SK-N-SH (cell line): Measurements from ENCODE around the gene SLC24A4. TPM values are rescaled to one million over a fixed set of nuclear protein-coding genes. Genes with fewer than 3 reads are reported as not detected.

ENCODE experiments used
- CTCF ChIA-PET: fragments of 300-600, 350-600 bp; formaldehyde crosslinking; extraction: SDS; loops from one replicate; lab custom pipeline; 2021; lab: Yijun Ruan, JAX
- POLR2A ChIA-PET: fragments of 350-600 bp; sonication (Branson Sonifier 250); formaldehyde crosslinking; extraction: SDS; loops from one replicate; lab custom pipeline; 2020; ENCODE audit warnings: antibody characterized with exemption, inconsistent platforms; lab: Yijun Ruan, JAX
- DNase-seq: peaks from one replicate; pipeline ENCODE4 v3.0.0; 2012
- H2AFZ ChIP-seq: fragments of 200-600 bp; sonication (generic); 2 replicates; pipeline ENCODE4 v1.8.1; 2016; ENCODE audit warnings: antibody characterized with exemption, mild to moderate bottlenecking, low read depth
- H3F3A ChIP-seq: fragments of 200-600 bp; sonication (generic); replicated peaks from 2 replicates; pipeline ENCODE3; 2016; ENCODE audit warnings: antibody characterized with exemption, mild to moderate bottlenecking; ENCODE audit not compliant: insufficient read depth
- H3K27ac ChIP-seq, 2 experiments: fragments of 200-500 bp in 1 of 2; fragments of 200-600 bp in 1 of 2; sonication (Bioruptor generic) in 1 of 2; sonication (generic), shearing (Covaris generic) in 1 of 2; 2 replicates each; pipeline versions ENCODE4 v1.5.1 to v1.6.1; 2014 to 2016; ENCODE audit warnings: low read depth in 2 of 2, inconsistent platforms in 1 of 2, low read length in 1 of 2, mild to moderate bottlenecking in 1 of 2, mixed read lengths in 1 of 2
- H3K27me3 ChIP-seq: fragments of 200-600 bp; sonication (generic), shearing (Covaris generic); 2 replicates; pipeline ENCODE4 v1.6.1; 2016; ENCODE audit warnings: mixed run types; ENCODE audit not compliant: insufficient read depth
- H3K36me3 ChIP-seq, 2 experiments: fragments of 200-500 bp in 1 of 2; fragments of 200-600 bp in 1 of 2; sonication (Bioruptor generic) in 1 of 2; sonication (generic) in 1 of 2; replicated peaks in 1 of 2; 2 replicates each; pipeline versions ENCODE3 to v1.5.1; 2014 to 2016; ENCODE audit warnings: low read length in 1 of 2, mild to moderate bottlenecking in 1 of 2; ENCODE audit not compliant: insufficient read depth in 2 of 2, control insufficient read depth in 1 of 2
- H3K4me1 ChIP-seq, 2 experiments: fragments of 200-500 bp in 1 of 2; fragments of 200-600 bp in 1 of 2; sonication (Bioruptor generic) in 1 of 2; sonication (generic), shearing (Covaris generic) in 1 of 2; 2 replicates each; pipeline versions ENCODE4 v1.5.1 to v1.6.1; 2014 to 2016; ENCODE audit warnings: low read depth in 1 of 2, low read length in 1 of 2, mixed run types in 1 of 2; ENCODE audit not compliant: insufficient read depth in 2 of 2, control insufficient read depth in 1 of 2
- H3K4me2 ChIP-seq: fragments of 200-600 bp; sonication (generic), shearing (Covaris generic); 2 replicates; pipeline ENCODE4 v1.6.1; 2017; ENCODE audit warnings: mixed run types
- H3K4me3 ChIP-seq, 2 experiments: fragments of 200-500 bp in 1 of 2; fragments of 200-600 bp in 1 of 2; sonication (Bioruptor generic) in 1 of 2; sonication (generic), shearing (Covaris generic) in 1 of 2; 2 replicates each; pipeline versions ENCODE4 v1.5.1 to v1.8.1; 2014 to 2016; ENCODE audit warnings: low read depth in 2 of 2, inconsistent platforms in 1 of 2, low read length in 1 of 2, mild to moderate bottlenecking in 1 of 2, mixed read lengths in 1 of 2, moderate library complexity in 1 of 2
- H3K79me2 ChIP-seq: fragments of 200-600 bp; sonication (generic); 2 replicates; pipeline ENCODE4 v1.8.1; 2017; ENCODE audit warnings: mild to moderate bottlenecking; ENCODE audit not compliant: insufficient read depth
- H3K9ac ChIP-seq: fragments of 200-600 bp; sonication (generic); 2 replicates; pipeline ENCODE4 v1.6.1; 2017; ENCODE audit warnings: mixed run types
- H3K9me2 ChIP-seq: fragments of 200-600 bp; sonication (generic); 2 replicates; pipeline ENCODE4 v1.6.1; 2017; ENCODE audit warnings: mixed run types
- H3K9me3 ChIP-seq: fragments of 200-600 bp; sonication (generic); 2 replicates; pipeline ENCODE4 v1.6.1; 2017; ENCODE audit warnings: mixed run types, mild to moderate bottlenecking, moderate library complexity
- H4K20me1 ChIP-seq: fragments of 200-600 bp; sonication (generic); 2 replicates; pipeline ENCODE4 v1.6.1; 2017; ENCODE audit warnings: mild to moderate bottlenecking, mixed run types; ENCODE audit not compliant: insufficient read depth
- CHD2 ChIP-seq: fragments of 150-350 bp; IDR thresholded peaks from 2 replicates; pipeline ENCODE4 v1.6.1; 2018; ENCODE audit warnings: low read length; ENCODE audit not compliant: partially characterized antibody
- EP300 ChIP-seq, 2 experiments: IDR thresholded peaks; 2 replicates each; pipeline versions ENCODE4 v1.4.0 to v1.6.1; 2012; ENCODE audit warnings: borderline replicate concordance in 1 of 2, low read depth in 1 of 2, low read length in 1 of 2
- FOXM1 ChIP-seq: IDR thresholded peaks from 2 replicates; pipeline ENCODE4 v1.4.0; 2012; ENCODE audit warnings: low read depth, mild to moderate bottlenecking
- GATA2 ChIP-seq: sonication (generic); formaldehyde crosslinking; IDR thresholded peaks from 2 replicates; pipeline ENCODE4 v1.5.0; 2020; ENCODE audit warnings: mild to moderate bottlenecking, missing genetic modification reagents
- JUND ChIP-seq: IDR thresholded peaks from 2 replicates; pipeline ENCODE4 v1.4.0; 2012
- MEF2A ChIP-seq: IDR thresholded peaks from 2 replicates; pipeline ENCODE4 v1.4.0; 2012; ENCODE audit warnings: low read depth, borderline replicate concordance
- POLR2AphosphoS5 ChIP-seq: IDR thresholded peaks from 2 replicates; pipeline ENCODE4 v1.6.1; 2012; ENCODE audit warnings: low read depth, low read length
- RAD21 ChIP-seq: IDR thresholded peaks from 2 replicates; pipeline ENCODE4 v1.6.1; 2012; ENCODE audit warnings: mild to moderate bottlenecking, low read length
- RFX5 ChIP-seq: IDR thresholded peaks from 2 replicates; pipeline ENCODE4 v1.6.1; 2012; ENCODE audit warnings: mild to moderate bottlenecking, improper control_type of control experiment, low read length
- TAF1 ChIP-seq: IDR thresholded peaks from 2 replicates; pipeline ENCODE4 v1.6.1; 2012; ENCODE audit warnings: low read depth, mild to moderate bottlenecking, low read length, moderate library complexity, borderline replicate concordance
- TCF12 ChIP-seq: IDR thresholded peaks from 2 replicates; pipeline ENCODE4 v1.4.0; 2012
- YY1 ChIP-seq: IDR thresholded peaks from 2 replicates; pipeline ENCODE4 v1.4.0; 2012; ENCODE audit warnings: low read depth, mild to moderate bottlenecking
- WGBS: methylation state at CpG from one replicate; pipeline ENCODE4 v1.1.6; 2017; ENCODE audit warnings: low lambda C conversion rate; 5-methylcytosine and 5-hydroxymethylcytosine counted together
- polyA plus RNA-seq, 3 experiments: library from polyadenylated mRNA; depleted of rRNA; stranded (reverse); fragments of >200 nt; gene quantifications; 2 replicates each; pipeline ENCODE4 v1.2.3, GENCODE V29; 2012
- TF ChIP-seq, protein P1 (sequence below): fragments of 150-350 bp; IDR thresholded peaks from 2 replicates; pipeline ENCODE4 v1.6.1; 2016; ENCODE audit warnings: mild to moderate bottlenecking, low read depth, low read length

SLC24A4 gene
- polyA plus RNA-seq, 1 of the 3 experiments (the other 2 are of a cell fraction) = 0.07 TPM

DNA sequence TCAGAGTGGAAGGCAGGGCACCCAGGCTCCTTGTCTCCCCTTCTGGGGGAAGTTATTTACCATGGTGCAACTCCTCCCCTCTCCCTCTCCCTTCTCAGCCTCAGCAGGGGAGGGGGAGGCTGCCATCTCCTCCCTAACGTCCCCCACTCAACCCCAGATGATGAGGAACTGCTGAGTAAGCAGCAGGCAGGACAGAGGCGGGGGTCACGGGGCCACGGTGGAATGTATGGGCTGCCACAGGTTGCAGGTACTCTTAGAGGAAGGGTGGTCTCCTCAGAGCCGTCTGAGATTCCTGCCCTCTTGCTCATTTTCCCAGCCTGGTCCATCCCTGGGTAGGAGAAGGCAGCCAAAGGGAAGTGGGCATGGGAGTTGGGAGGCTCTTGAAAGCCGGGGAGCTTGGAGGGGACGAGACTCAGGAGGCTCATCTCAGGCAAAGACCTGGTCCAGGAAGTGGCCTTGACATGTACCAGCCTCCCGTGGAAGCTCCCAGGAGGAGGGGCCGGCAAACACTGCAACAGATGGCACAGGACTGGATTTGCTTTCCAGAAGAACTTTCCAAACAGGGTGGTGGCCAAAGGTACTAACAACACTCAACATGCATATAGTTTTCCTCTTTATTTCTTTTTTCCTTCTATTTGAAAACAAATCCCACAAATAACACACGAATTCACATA lies 209.7 kb downstream of the SLC24A4 start:
- H3K79me2 ChIP-seq = peaks cover 65% of the 10 kb centered on the region
- H3K27ac ChIP-seq = peak overlapping the region in 1 of 2 experiments; percentile 11; a peak in 1 of 4 replicates
- WGBS = 36% methylated on average over 10 of the region's 10 CpGs
- no peak for DNase-seq
- no peak overlapping the region for H3K4me3 ChIP-seq
- ChIA-PET CTCF (no interaction called here), POLR2A (no interaction called here)
- H2AFZ ChIP-seq = no peak overlapping the region
- no peaks in the 10 kb centered on the region for H3K9me2 ChIP-seq
- no peak overlapping the region for H3K9ac ChIP-seq
- H3K36me3 ChIP-seq = no peaks in the 10 kb centered on the region
- peaks cover 22% of the 10 kb centered on the region for H3F3A ChIP-seq
- TF ChIP-seq FOXM1 (no peak), RFX5 (no peak), EP300 (IDR thresholded peaks at IDR 0.05; ENCODE audit: borderline replicate concordance in 1 of 2, low read depth in 1 of 2, low read length in 1 of 2) (no peak), JUND (no peak), MEF2A (no peak), CHD2 (no peak), GATA2 (CRISPR knock-in tag) (no peak), TCF12 (no peak), RAD21 (no peak)
- TF ChIP-seq, protein P1, sequence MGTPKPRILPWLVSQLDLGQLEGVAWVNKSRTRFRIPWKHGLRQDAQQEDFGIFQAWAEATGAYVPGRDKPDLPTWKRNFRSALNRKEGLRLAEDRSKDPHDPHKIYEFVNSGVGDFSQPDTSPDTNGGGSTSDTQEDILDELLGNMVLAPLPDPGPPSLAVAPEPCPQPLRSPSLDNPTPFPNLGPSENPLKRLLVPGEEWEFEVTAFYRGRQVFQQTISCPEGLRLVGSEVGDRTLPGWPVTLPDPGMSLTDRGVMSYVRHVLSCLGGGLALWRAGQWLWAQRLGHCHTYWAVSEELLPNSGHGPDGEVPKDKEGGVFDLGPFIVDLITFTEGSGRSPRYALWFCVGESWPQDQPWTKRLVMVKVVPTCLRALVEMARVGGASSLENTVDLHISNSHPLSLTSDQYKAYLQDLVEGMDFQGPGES = no peak
- TF ChIP-seq, all 33 proteins: peak for 0
- Histone ChIP-seq H3K4me1 (peaks cover 0 to 19% of the 10 kb centered on the region in 2 experiments; a peak in 1 of 4 replicates), H3K9me3 (no peaks in the 10 kb centered on the region), H4K20me1 (0 out of 2 replicates have a peak, but pooled peaks cover 5% of the 10 kb centered on the region), H3K4me2 (peak overlapping the region; percentile 33; the same call in 1 of the 2 replicates), H3K27me3 (no peaks in the 10 kb centered on the region)

DNA sequence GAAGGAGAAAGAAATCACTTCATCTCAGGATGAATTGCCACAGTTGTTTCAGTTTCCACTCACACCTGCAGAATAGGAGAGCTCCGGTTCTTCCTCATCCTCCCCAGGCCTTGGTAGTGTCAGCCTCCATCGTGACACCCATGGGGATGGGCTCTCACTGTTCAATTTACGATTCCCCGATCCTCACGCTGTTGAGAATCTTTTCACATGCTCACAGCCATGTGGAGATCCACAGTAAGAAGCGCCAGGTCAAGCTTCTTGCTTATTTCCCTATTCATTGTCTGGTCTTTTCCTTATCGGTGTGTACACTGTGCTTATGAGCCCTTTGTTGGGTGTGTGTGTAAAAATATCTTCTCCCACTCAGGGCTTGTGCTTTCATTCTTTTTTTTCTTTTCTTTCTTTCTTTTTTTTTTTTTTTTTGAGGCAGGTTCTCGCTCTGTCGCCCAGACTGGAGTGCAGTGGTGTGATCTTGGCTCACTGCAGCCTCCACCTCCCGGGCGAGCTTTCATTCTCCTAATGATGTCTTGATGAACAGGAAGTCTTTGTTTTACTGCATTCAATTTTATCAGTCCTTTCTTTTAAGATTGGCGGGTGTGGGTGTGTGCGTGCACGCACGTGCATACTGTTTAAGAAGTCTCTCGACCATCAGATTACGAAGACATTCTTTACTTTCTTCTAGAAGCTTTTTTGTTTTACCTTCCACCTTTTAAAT lies 212.1 kb downstream of the SLC24A4 start:
- TF ChIP-seq RAD21 = no peak
- TF ChIP-seq TAF1 = no peak
- no peak for TF ChIP-seq YY1
- no peak for TF ChIP-seq POLR2AphosphoS5
- POLR2A ChIA-PET = no interaction called here

More for the DNA sequence above, 212.1 kb downstream of the SLC24A4 start:
- no peak overlapping the region for H2AFZ ChIP-seq
- H3K9me3 ChIP-seq = no peaks in the 10 kb centered on the region
- H3K79me2 ChIP-seq = peaks cover 68% of the 10 kb centered on the region
- H3K27me3 ChIP-seq = no peaks in the 10 kb centered on the region
- no peak overlapping the region for H3K4me3 ChIP-seq
- 49% methylated on average over 17 of the region's 17 CpGs for WGBS
- H3K4me1 ChIP-seq = peaks cover 0 to 35% of the 10 kb centered on the region in 2 experiments; a peak in 3 of 4 replicates
- CTCF ChIA-PET = interaction anchor here (0.6 to 1.2 kb wide), 2 partner anchors 152 to 241 kb away, joined by 3 to 7 read pairs; no protein-coding TSS in a partner anchor
- peak overlapping the region in 1 of 2 experiments; percentile 85; a peak in 1 of 4 replicates for H3K27ac ChIP-seq
- no peak overlapping the region for H3K9ac ChIP-seq
- peaks cover 26% of the 10 kb centered on the region for H3F3A ChIP-seq
- DNase-seq = no peak
- H3K9me2 ChIP-seq = no peaks in the 10 kb centered on the region
- H3K4me2 ChIP-seq = 0 out of 2 replicates have a peak overlapping the region, but pooled peaks have one; percentile 13
- H4K20me1 ChIP-seq = no peaks in the 10 kb centered on the region
- H3K36me3 ChIP-seq = no peaks in the 10 kb centered on the region
